HG03571 (cell line): Measurements from ENCODE around the gene MAGI3.
"Not testable (repeated sequence)": the region's sequence is repeated elsewhere in the genome, so short reads cannot be mapped to it uniquely, and the experiment has no call there.

Source experiments
- ATAC-seq: cut with Tn5 transposase; IDR thresholded peaks from one replicate; pipeline ENCODE4 v1.9.1; 2021; ENCODE audit not compliant: unreplicated experiment

Gene MAGI3

DNA sequence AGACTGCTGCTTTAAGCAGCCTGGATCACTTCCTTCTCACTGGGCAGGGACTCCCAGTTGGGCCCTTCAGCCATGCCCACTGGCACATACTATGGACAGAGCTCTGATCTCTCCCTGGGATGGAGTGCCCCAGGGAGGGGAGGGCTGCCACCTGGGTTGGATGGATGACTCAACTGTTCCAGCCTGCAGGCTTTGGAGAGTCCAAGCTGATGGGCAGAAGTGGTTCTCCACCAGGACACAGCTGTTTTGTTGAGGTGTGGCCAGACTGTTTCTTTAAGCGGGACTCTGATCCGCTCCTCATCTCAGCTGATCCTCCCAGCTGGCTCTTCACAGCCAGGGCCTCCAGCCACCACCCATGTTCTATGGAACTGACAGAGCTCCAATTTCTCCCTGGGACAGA lies 166.9 kb downstream of the MAGI3 start:
- no peak for ATAC-seq

DNA sequence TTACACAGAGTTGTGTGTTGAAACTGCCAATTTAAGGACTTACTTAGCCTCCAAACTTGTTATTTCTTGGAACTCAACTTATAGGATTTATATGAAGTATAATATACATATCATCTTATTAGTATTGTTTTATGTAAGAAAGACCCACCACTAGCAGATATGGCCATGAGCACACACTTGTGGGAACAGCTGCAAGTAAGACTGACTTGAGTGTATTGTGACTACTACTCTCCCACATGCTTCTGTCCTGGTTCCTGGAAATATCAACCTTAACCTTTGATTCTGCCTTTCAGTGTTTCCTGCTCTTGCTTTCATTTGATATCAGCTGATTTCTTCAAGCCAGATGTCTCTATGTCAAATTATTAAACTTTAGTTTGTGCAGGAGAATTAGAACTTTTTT lies 175.3 kb downstream of the MAGI3 start:
- ATAC-seq: no peak

DNA sequence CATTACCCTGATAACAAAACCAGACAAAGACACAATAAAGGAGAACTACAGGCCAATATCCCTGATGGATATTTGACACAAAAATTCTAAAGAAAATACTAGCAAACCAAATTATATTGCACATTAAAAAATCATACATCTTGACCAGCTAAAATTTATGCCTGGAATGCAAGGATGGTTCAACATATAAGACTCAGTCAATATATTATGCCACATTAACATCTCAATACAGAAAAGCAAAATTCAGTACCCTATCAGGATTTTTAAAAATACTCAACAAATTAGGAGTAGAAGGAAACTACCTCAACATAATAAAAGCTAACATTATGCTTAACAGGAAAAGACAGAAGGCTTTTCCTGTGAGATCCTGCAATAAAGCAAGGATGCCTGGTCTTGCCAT lies 177.1 kb downstream of the MAGI3 start:
- no peak for ATAC-seq

DNA sequence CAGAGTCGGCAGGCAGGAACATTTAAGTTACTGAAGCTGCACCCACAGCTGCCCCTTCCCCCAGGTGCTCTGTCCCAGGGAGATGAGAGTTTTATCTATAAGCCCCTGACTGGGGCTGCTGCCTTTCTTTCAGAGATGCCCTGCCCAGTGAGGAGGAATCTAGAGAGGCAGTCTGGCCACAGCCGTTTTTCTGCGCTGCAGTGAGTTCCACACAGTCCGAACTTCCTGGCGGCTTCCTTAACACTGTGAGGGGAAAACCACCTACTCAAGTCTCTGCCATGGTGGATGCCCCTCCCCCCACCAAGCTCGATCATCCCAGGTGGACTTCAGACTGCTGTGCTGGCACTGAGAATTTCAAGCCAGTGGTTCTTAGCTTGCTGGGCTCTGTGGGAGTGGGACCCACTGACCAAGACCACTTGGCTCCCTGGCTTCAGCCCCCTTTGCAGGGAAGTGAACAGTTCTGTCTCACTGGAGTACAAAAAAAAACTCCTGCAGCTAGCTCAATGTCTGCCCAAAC lies 185.5 kb downstream of the MAGI3 start:
- not testable (repeated sequence) for ATAC-seq

DNA sequence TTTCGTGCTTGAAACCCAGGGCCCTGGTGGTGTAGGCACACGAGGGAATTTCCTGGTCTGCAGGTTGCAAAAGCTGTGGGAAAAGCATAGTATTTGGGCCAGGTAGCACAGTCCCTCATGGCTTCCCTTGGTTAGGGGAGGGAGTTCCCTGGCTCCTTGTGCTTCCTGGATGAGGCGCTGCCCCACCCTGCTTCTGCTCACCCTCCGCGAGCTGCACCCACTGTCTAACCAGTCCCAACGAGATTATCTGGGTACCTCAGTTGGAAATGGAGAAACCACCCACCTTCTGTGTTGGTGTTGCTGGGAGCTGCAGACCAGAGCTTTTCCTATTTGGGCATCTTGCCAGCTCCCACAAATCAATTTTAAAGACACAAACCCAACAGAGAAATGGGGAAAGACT lies 186.0 kb downstream of the MAGI3 start:
- no peak for ATAC-seq

DNA sequence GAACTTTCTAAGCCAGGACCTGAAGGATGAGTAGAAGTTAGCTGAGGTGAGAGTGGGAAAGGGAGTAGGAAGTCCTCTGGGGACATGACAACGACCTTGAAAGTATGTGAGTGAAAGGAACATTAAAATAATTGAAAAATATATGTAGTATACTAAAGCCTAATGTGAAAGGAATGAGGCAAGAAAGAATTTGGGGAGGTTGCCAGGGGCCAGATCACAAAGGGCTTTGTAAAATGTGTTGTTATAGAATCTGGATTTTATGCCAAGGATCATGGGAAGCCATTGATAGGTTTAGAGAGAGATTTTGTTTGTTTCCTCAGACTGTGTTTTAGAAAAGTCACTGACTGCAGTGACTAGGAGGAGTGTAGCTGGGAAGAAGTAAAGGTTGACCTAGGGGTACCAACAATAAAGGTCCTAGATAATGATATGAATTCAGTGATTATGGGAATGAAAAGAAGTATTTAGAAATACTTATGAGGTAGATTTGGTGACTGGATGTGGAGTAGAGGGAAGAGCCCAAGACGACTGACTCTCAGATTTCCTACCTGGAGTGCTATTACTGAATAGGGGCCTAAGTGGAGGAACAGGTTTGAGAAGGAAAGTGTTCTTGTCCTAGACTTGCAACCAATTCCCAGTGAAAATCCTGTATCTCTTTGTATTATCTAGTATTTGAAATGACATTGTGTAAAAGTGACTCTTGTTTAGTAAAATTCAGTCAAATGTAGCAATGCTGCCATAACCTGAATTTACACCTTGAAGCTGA lies 189.1 kb downstream of the MAGI3 start:
- ATAC-seq: no peak

DNA sequence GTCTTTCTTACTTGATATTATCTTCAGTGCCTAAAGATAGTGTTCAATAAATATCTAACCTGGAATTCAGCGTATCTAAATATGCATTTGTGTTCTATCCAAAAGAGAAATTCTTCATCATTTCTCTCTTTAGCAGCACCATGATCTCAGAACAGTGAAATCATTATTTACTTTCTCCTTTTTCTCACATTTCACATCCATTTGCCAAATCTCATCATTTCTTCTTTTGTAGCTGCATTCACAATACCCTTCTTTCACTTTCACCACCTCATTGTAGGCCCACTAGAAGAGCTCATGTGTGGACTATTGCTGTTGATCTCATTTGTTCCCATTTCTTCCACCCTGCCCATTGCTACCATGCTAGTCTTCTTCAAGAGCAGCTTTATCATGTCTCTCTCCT lies 191.0 kb downstream of the MAGI3 start:
- ATAC-seq: no peak

DNA sequence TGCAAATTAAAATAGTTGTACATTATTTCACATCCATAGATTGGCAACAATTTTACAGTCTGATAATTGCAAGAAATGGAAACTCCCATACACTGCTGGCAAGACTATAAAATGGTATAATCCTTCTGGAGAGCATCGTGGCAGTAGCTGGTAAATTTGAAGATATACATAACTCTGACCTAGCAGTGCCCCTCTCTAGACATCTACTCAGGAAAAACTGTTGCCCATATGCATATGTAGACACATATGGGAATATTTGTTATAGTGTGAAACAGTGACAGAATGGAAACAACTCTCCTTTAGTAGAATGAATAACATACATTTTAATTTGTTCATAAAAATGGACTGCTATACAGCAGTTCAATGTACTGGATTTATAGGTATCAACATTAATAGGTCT lies 191.8 kb downstream of the MAGI3 start:
- no peak for ATAC-seq

DNA sequence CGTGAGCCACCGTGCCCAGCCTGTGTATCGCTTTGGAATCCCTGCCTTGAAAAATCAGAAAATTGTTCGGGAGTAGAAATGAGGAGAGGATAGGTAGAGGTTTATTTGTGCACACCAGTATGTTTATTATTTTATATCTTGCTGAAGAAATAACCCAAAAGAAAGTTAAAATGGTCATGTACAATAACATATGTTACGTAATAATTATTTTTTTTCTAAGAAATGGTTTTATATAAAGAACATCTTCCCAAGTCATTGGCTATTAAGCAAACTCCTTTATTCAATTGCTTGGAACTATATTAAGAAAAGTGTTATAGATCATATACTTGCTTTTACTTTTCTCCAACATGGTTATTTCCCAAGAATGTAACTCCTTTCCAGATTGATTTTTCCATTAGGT lies 197.2 kb downstream of the MAGI3 start:
- ATAC-seq: no peak

DNA sequence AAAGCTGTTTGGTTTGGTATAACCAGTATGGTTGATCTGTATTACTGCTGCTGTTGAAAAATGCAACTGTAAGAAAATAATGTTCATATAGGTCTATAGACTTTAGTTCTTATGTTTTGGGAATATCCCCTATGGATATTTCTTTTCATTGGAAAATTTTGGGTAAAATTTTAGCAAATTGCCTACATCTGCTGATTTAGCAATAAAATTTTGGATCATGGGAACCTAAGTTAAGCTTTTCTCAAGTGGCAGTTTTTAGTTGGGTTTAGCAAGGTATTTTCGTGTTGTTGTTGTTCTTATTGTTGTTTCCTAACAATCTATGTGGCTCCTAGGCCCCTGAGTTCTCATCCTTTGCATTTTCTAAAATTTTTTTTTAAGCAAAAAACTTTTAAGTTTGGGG lies 201.9 kb downstream of the MAGI3 start:
- no peak for ATAC-seq

DNA sequence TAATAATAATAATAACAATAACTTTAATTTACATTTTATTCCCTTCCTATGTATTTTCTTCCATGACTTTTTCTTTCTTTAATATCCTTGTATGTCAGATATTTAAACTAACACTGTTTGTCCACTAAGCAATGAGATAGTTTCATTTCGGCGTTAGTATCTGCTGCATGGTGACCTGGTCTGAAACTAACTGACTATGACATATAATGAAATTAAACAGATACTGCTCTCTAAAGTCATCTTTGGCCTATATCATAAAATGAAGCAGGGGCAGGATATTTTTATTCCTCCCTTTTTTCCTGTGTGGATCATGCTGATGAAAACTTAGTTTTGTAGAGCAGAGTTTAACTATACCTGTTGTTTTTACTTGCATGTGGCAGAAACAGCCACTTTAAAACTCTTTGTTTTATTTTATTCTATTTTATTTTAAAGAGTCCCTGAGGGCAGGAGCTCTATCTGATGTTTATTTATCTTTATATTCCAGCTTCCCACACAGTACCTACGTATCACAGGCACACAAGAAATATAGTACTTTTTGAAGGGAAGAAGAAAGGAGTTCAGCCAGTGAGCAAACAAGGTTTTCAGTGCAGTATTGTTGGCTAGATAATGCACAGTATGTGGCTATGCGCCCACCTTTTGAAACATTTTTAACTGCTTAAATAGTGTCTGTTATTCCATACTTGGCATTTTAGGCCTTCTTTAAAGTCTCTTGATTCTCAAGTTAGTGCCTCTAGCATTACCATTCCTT lies 203.4 kb downstream of the MAGI3 start:
- no peak for ATAC-seq

DNA sequence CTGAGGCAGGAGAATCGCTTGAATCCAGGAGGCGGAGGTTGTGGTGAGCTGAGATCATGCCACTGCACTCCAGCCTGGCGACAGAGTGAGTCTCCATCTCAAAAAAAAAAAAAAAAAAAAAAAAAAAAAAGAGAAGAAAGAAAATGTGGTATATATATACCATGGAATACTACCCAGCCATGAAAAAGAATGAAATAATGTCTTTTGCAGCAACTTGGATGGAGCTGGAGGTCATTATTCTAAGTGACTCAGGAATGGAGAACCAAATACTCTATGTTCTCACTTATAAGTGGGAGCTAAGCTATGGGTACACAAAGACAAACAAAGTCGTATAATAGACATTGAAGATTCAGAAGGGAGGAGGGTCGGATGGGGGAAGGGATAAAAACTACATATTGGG lies 214.2 kb downstream of the MAGI3 start:
- ATAC-seq: not testable (repeated sequence)

DNA sequence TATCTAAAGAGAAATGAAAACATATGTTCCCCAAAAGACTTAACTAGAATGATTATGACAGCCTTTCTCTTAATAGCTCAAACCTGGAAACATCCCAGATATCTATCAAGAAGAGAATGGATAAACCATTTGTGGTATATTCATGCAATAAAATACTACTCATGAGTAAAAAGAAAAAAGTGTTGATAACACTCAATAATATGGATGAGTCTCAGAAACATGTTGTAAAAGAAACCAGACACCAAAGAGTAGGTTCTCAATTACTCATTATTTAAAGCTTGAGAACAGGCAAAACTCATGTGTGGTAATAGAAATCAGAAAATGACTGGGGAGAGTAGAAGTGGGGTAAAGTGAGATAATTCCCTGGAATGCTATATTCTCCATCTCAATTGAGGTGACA lies 214.8 kb downstream of the MAGI3 start:
- no peak for ATAC-seq

DNA sequence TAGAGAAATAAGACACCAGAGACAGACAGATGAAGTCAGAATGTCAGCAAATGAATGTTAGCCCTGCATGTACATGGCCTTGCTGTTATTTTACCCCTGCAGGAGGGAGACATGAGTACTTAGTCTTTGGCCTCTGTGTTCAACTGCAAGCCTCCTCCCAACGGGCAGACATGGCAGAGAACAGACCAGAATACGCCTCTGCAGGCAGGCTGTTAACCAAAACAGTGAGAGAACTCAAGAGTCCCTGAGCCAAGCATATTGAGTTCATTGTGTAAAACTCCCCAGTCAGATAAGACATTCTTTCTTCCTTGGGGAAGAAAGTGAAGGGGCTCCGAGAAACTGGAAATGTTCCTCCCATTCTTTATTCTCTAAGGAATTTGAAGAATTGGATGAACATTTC lies 218.1 kb downstream of the MAGI3 start:
- no peak for ATAC-seq

DNA sequence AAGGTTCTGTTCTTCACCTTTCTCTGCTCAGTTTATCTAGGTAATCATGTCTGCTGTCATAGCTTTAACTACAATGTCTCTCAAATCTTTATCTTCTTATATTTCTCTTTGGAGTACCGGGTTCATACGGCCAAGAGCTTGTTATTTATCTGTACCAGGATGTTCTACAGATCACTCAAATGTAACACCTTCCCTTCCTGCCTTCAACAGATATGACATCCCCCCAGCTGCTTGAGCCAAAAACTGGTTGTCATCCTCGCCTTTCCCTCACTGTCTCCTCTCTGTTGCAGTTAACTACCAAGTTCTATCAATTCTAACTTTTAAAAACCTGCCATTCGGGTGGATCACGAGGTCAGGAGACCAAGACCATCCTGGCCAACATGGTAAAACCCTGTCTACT lies 220.1 kb downstream of the MAGI3 start:
- no peak for ATAC-seq

DNA sequence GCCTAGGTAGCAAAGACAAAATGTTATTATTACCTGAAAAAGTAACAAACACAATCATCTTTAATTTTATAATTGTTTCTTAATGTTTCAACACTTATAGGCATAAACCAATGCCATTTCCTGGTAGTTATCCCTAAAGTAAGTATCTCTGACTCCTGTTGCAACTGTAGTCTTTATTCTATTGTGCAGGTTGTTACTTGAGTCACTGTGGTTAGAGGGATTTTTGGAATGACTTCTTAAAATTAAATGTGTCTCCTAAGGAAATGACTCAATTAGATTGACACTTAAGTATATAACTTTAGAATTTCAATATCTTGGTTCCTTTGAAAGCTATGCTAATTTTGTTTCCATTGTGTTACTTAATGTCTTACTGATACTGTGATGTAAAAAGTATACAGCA lies 225.1 kb downstream of the MAGI3 start:
- no peak for ATAC-seq

DNA sequence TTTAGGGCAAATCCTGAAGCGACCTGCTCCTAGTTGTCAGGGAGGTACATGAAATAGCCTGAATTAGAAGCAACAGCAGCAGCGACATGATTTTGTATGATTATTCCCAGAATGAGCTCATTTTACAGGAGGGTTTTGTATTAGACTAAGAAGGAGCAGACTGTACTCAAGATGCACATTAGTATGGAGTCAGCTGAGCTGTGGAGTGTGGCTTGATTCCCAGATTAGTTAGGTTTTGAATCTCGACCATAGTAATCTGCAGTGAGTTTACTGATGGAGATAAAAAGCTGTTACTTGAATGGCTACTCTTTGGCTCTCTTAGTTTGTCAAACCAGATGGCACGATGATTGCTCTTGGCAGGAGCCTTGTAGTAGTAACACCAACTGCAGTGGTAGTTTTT lies 225.8 kb downstream of the MAGI3 start:
- ATAC-seq: no peak

DNA sequence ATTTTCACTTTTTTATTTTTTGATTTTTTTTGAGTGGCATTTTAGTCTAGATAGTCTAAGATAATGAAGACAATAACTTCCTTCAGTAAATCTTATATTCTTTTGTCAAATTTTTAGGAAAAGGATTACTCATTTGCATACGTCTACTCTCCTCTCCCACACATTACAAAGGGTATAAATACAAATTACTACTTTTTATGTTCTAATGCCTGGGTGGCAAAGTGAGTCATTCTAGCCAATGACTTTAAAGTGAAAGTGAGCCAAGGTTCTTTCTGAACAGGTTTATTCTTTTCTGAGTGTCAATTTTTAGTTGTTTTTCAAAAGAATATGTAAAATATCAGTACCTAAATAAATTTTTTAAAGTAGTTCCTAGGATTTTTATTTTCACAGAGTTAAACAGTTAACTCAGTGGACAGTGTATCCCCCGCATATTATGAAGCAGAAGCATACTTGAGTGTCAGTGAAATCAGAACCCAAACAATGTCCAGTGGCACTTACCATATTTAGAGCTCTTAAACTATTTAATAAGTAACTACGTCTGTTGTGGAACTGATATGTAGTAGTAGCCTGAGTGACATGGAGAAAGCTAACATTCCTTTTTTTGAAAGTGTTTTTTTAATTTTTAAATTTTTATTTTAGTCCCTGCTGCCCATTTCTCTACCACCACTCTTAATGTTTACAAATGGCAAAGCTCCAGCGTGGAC lies 227.3 kb downstream of the MAGI3 start:
- ATAC-seq: no peak

DNA sequence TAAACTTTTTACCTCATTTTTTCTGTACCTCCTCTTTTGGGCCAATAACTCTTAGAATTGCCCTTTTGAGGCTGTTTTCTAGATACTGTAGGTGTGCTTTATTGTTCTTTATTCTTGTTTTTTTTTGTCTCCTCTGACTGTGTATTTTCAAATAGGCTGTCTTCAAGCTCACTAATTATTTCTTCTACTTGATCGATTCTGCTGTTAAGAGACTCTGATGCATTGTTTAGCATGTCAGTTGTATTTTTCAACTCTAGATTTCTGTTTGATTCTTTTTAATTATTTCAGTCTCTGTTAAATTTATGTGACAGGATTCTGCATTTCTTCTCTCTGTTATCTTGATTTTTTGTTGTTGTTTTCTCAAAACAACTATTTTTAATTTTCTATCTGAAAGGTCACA lies 238.7 kb downstream of the MAGI3 start:
- no peak for ATAC-seq

DNA sequence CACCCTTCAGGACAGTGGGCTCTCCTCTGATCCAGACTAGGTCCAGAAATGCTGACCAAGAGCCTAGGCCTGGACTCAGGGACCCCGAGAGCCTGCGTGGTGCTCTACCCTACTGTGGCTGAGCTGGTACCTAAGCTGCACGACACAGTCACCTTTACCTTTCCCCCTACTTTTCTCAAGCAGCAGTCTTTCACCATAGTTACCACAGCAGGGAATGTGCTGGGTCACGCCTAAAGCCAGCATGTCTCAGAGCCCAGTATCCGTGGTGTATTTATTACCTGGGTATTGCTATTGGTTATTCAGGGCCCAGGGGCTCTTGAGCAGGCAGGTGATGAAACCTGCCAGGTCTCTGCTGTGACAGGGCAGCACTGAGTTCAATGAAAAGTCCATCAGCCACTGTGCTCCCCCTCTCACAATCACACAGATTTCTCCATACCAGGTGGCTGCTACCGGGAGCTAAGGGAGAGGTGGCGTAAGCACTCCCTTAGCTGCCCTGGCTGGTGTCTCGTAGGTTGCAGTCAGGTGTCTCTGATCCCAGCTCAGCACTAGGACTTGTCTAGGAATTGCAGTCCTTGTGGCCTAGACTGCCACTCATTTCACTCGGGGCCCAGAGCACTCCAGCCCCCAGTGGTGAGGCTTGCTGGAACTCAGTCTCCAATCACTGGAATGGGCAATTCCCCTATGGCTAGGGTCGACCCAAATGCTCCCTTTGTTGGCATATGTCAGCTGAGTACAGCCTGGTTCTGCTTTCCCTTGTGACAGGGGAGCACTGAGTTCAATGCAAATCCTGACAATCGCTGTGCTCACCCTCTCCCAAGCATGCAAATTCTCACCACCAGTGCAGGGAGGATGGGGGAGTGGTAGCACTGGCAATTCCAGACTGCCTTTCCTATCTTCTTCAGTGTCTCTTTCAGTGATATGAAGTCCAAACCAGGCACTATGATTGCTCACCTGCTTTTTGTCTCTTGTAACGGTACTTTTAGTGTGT lies 240.3 kb downstream of the MAGI3 start:
- ATAC-seq: no peak

DNA sequence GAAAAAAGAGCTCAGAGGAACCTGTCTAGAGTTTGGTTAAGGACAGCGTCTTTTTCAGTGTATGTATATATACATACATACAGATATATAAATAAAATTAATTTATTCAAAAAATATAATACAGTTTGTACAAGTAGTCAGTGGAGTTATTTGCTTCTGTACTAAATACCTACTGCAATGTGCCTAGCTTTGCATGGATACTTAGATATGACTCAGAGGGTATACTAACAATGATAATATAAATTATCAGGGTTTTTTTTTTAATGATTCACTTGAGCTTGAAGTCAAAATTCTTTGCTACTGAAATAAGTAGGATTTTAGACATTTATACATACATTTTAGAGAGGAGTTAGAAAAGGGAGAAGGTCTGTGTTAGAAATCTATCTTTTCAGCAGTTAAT lies 251.1 kb downstream of the MAGI3 start:
- no peak for ATAC-seq
